Sigmoid colon (tissue), 4 donors: Measurements from ENCODE around the gene ANGEL2.

Experiments
- POLR2A ChIP-seq, 2 donors: fragments of 450-650 bp; IDR thresholded peaks; one replicate each; pipeline ENCODE4 v1.6.1; 2016; ENCODE audit warnings: antibody characterized with exemption in 2 of 2, mild to moderate bottlenecking in 2 of 2, moderate library complexity in 2 of 2
- POLR2AphosphoS5 ChIP-seq, 4 donors: sonication (generic); formaldehyde crosslinking; IDR thresholded peaks; one replicate each; pipeline ENCODE4 v1.6.1; 2017; ENCODE audit warnings: antibody characterized with exemption in 4 of 4
- TF ChIP-seq, protein P1 (sequence below), 4 experiments: fragments of 450-650 bp in 3 of 4; fragments of 200-600 bp in 1 of 4; IDR thresholded peaks; one replicate each; pipeline ENCODE4 v1.5.1; 2016 to 2019; ENCODE audit warnings: antibody characterized with exemption in 4 of 4, mild to moderate bottlenecking in 3 of 4, moderate library complexity in 2 of 4

DNA sequence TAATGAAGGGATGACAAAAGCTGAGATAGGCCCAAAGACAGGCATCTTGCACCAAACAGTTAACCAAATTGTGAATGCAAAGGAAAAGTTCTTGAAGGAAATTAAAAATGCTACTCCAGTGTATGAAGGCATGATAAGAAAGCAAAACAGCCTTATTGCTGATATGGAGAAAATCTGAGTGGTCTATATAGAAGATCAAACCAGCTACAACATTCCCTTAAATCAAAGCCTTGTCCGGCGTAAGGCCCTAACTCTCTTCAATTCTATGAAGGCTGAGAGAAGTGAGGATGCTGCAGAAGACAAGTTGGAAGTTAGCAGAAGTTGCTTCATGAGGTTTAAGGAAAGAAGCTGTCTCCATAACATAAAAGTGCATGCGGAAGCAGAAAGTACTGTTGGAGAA is 4.3 kb upstream of the ANGEL2 start:
- TF ChIP-seq POLR2A (IDR thresholded peaks at IDR 0.05) (no peak), POLR2AphosphoS5 (IDR thresholded peaks at IDR 0.05) (no peak)
- TF ChIP-seq, protein P1, sequence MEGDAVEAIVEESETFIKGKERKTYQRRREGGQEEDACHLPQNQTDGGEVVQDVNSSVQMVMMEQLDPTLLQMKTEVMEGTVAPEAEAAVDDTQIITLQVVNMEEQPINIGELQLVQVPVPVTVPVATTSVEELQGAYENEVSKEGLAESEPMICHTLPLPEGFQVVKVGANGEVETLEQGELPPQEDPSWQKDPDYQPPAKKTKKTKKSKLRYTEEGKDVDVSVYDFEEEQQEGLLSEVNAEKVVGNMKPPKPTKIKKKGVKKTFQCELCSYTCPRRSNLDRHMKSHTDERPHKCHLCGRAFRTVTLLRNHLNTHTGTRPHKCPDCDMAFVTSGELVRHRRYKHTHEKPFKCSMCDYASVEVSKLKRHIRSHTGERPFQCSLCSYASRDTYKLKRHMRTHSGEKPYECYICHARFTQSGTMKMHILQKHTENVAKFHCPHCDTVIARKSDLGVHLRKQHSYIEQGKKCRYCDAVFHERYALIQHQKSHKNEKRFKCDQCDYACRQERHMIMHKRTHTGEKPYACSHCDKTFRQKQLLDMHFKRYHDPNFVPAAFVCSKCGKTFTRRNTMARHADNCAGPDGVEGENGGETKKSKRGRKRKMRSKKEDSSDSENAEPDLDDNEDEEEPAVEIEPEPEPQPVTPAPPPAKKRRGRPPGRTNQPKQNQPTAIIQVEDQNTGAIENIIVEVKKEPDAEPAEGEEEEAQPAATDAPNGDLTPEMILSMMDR (IDR thresholded peaks at IDR 0.05), result no peak
